HUES48 (cell line): ENCODE results near the gene ADGRL2.

Experiments used
- H3K27ac ChIP-seq: one replicate; pipeline ENCODE4 v1.7.0; 2013; ENCODE audit warnings: low read depth, low read length, inconsistent platforms
- H3K27me3 ChIP-seq: 2 replicates; pipeline ENCODE4 v1.6.1; 2013; ENCODE audit warnings: mild to moderate bottlenecking, low read length; ENCODE audit not compliant: control insufficient read depth, insufficient read depth
- H3K36me3 ChIP-seq: 2 replicates; pipeline ENCODE4 v1.6.1; 2013; ENCODE audit warnings: low read length; ENCODE audit not compliant: control insufficient read depth, insufficient read depth
- H3K4me1 ChIP-seq: 2 replicates; pipeline ENCODE4 v1.6.1; 2013; ENCODE audit warnings: mild to moderate bottlenecking, low read length; ENCODE audit not compliant: control insufficient read depth, insufficient read depth
- H3K4me3 ChIP-seq: 2 replicates; pipeline ENCODE4 v1.5.1; 2013; ENCODE audit warnings: mild to moderate bottlenecking, low read depth, low read length
- H3K9ac ChIP-seq: 2 replicates; pipeline ENCODE4 v1.6.1; 2013; ENCODE audit warnings: mild to moderate bottlenecking, low read depth, low read length, moderate library complexity
- H3K9me3 ChIP-seq: 2 replicates; pipeline ENCODE4 v1.6.1; 2013; ENCODE audit warnings: low read length; ENCODE audit not compliant: control insufficient read depth, insufficient read depth

Gene ADGRL2

DNA sequence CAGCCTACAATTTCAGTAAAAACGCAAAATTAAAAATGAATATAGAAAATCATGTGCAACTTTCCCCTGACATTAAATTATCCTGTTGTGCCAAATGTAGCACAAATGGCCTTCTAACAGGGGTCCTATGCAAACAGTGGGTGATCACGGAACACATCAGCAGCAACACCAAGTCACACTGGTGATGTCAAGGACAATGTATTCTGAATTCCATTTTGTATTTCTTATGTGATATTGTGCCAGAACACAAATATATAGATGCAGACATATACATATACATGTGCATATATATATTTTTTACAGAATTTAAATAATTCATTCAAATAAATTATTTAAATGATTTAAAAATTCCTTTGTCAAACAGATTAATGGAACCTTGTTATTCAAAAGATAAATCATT lies 8.6 kb upstream of the ADGRL2 start:
- Histone ChIP-seq H3K4me1 (peaks cover 6% of the 10 kb centered on the region), H3K27me3 (no peaks in the 10 kb centered on the region), H3K9ac (no peak overlapping the region), H3K9me3 (no peaks in the 10 kb centered on the region), H3K4me3 (no peak overlapping the region), H3K27ac (no peak overlapping the region), H3K36me3 (no peaks in the 10 kb centered on the region)

DNA sequence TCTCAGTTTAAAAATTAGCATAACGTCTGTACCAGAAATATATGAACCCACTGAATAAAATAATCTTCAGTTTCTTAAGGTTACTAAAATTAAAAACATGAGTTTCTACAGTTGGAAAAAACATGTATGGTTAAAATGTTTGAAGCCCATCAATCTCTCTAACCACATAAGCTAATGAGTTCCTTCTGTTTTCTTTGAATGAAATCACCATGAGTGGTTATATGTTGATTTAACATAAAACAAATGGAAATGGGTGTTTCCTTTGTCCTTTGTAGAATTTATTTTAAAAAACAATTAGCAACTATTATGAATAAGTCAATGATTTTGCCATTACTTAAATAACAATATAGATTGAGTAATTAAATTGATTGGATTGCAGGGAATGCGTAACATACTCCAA lies 3.0 kb upstream of the ADGRL2 start:
- no peak overlapping the region for H3K4me3 ChIP-seq
- H3K9ac ChIP-seq: no peak overlapping the region
- H3K27ac ChIP-seq: no peak overlapping the region
- H3K9me3 ChIP-seq: no peaks in the 10 kb centered on the region
- peaks cover 32% of the 10 kb centered on the region for H3K4me1 ChIP-seq
- H3K36me3 ChIP-seq: no peaks in the 10 kb centered on the region
- 0 out of 2 replicates have a peak, but pooled peaks cover 3% of the 10 kb centered on the region for H3K27me3 ChIP-seq

- no peaks in the 10 kb centered on the region for H3K9me3 ChIP-seq
- peak overlapping the region; percentile 86 for H3K27ac ChIP-seq
- H3K27me3 ChIP-seq: 0 out of 2 replicates have a peak, but pooled peaks cover 3% of the 10 kb centered on the region
- no peaks in the 10 kb centered on the region for H3K36me3 ChIP-seq
- H3K9ac ChIP-seq: peak overlapping the region; percentile 68
- peaks cover 41% of the 10 kb centered on the region for H3K4me1 ChIP-seq
- peak overlapping the region; percentile 99 for H3K4me3 ChIP-seq
Observed at GRCh38 chr1:81799939-81800694, 617 bp upstream of the ADGRL2 start.

DNA sequence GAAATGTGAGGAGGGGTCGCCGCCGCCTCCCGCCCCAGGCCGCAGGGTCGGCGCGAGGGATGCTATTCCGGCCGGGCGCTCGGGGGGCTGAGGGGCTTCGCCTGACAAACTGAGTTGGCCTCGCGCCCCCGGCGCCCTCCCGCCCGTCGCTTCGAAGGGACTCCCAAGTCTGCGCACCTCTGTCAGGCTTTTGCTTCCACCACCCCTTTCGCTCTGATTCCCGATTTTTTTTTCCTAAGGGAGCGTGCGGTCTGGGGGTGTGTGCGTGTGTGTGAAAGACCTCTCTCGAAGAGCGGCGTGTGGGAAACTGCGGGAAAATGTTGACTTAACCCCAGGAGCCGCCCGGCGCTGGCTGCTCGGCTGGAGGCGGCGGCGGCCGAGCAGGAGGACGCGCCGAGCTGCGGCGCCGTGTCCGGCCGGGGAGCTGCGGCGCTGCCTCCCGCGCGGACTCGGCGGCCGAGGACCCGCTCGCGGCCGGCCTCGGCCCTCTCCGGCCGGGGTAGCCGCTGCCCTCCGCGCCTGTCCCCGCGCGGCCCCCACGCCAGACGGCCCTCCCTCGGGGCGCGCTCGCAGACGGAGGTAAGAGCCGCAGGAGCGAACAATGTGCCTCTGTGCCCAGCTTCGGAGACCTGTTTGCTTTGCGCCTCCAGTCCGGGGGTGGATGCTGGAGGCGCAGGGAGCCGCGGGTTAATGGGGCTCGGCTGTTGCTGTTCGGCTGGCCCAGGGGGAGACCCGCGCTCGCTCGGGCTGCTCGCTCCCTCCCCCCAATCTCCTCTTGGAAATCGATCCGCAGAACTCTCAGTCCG lies 1.1 kb downstream of the ADGRL2 start:
- Histone ChIP-seq H3K36me3 (no peaks in the 10 kb centered on the region), H3K9me3 (no peaks in the 10 kb centered on the region), H3K27ac (peak overlapping the region; percentile 86), H3K9ac (peak overlapping the region; percentile 74), H3K4me3 (peak overlapping the region; percentile 99), H3K4me1 (peaks cover 56% of the 10 kb centered on the region), H3K27me3 (0 out of 2 replicates have a peak, but pooled peaks cover 3% of the 10 kb centered on the region)

- Histone ChIP-seq H3K27ac (peak overlapping the region; percentile 86), H3K9ac (peak overlapping the region; percentile 62), H3K36me3 (no peaks in the 10 kb centered on the region), H3K4me1 (peaks cover 55% of the 10 kb centered on the region), H3K9me3 (no peaks in the 10 kb centered on the region), H3K4me3 (peak overlapping the region; percentile 99), H3K27me3 (0 out of 2 replicates have a peak, but pooled peaks cover 3% of the 10 kb centered on the region)
Observed at GRCh38 chr1:81802457-81802706, 1.6 kb downstream of the ADGRL2 start.

DNA sequence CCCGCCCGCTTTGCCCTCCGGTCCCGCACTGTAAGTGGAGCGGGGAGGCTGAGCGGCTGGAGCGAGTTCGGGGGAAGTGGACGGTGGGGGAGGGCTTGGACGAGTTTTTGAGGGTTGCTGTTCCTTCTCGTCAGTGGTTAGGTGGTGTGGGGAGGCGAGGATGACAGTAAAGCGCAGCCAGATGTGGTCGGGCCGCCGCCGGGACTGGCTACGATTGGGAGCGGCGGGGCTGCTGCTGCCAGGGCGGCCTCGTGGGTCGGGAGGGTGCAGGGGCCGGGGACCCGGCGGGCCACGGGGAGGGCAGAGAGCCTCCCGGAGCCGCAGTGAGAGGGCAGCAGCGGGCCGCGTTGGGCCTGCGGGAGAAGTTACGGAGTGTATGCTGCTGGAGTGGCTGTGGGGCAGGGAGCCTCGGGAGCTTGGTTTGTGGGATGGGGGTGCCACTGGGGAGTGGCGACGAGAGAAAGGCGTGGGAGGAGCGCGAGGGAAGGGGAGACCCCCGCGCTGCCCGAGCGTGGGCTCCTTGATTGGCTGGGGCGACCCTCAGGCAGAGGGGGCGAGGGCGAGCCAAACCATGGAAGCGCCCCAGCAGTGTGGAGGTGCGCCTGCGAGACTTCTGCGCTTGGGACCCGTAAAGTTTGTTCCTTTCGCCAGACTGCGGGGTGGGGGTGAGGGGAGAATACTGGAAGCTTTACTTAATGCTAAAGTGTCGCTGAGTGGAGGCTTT lies 2.1 kb downstream of the ADGRL2 start:
- Histone ChIP-seq H3K27ac (peak overlapping the region; percentile 86), H3K9ac (peak overlapping the region; percentile 62), H3K4me1 (peaks cover 54% of the 10 kb centered on the region), H3K4me3 (peak overlapping the region; percentile 99), H3K36me3 (no peaks in the 10 kb centered on the region), H3K27me3 (0 out of 2 replicates have a peak, but pooled peaks cover 1% of the 10 kb centered on the region), H3K9me3 (no peaks in the 10 kb centered on the region)

GRCh38 chr1:81803431-81804110 lies 2.8 kb downstream of the ADGRL2 start:
- peaks cover 53% of the 10 kb centered on the region for H3K4me1 ChIP-seq
- no peaks in the 10 kb centered on the region for H3K27me3 ChIP-seq
- peak overlapping the region; percentile 62; the same call in 1 of the 2 replicates for H3K9ac ChIP-seq
- H3K27ac ChIP-seq: peak overlapping the region; percentile 86
- H3K4me3 ChIP-seq: peak overlapping the region; percentile 99
- no peaks in the 10 kb centered on the region for H3K36me3 ChIP-seq
- H3K9me3 ChIP-seq: no peaks in the 10 kb centered on the region

DNA sequence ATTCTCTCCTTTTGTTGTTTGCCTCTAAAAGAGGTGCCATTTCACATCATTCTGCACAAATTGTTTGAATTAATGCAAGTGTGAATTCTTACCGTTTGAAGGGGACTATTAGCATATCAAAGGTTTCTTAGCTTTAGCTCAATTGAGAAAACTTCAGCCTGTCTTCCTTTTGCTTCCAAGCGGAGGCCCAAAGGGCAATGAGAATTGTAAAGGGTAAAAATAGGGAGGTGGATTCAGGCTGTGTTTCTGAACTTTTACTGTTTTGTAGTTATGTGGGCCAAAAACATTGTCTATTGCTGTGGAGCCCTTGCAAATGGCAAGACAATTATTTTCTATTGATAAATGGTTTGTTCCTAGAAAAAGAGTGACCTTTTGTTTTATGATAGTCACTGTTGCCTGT lies 3.6 kb downstream of the ADGRL2 start:
- no peaks in the 10 kb centered on the region for H3K9me3 ChIP-seq
- no peak overlapping the region for H3K9ac ChIP-seq
- H3K27me3 ChIP-seq: no peaks in the 10 kb centered on the region
- H3K4me3 ChIP-seq: peak overlapping the region; percentile 99
- peak overlapping the region; percentile 86 for H3K27ac ChIP-seq
- H3K4me1 ChIP-seq: peaks cover 53% of the 10 kb centered on the region
- H3K36me3 ChIP-seq: no peaks in the 10 kb centered on the region

GRCh38 chr1:81805537-81806431 lies 5.0 kb downstream of the ADGRL2 start:
- no peaks in the 10 kb centered on the region for H3K36me3 ChIP-seq
- no peaks in the 10 kb centered on the region for H3K27me3 ChIP-seq
- no peak overlapping the region for H3K9ac ChIP-seq
- H3K9me3 ChIP-seq: no peaks in the 10 kb centered on the region
- H3K4me3 ChIP-seq: peak overlapping the region; percentile 99
- peak overlapping the region; percentile 86 for H3K27ac ChIP-seq
- peaks cover 55% of the 10 kb centered on the region for H3K4me1 ChIP-seq

GRCh38 chr1:81806432-81806770 lies 5.7 kb downstream of the ADGRL2 start:
- peak overlapping the region; percentile 36 for H3K27ac ChIP-seq
- no peaks in the 10 kb centered on the region for H3K27me3 ChIP-seq
- H3K4me3 ChIP-seq: peak overlapping the region; percentile 99; the same call in 1 of the 2 replicates

More at GRCh38 chr1:81806432-81806770, 5.7 kb downstream of the ADGRL2 start:
- no peaks in the 10 kb centered on the region for H3K9me3 ChIP-seq
- H3K9ac ChIP-seq: no peak overlapping the region
- H3K36me3 ChIP-seq: no peaks in the 10 kb centered on the region
- H3K4me1 ChIP-seq: peaks cover 60% of the 10 kb centered on the region
